Erythroblast (primary cell): ENCODE data around the gene RET.

Experiments used
- GATA1 ChIP-seq: IDR thresholded peaks from 2 replicates; pipeline ENCODE4 v1.6.1; 2011; ENCODE audit warnings: low read depth, mild to moderate bottlenecking, control low read depth, low read length, moderate library complexity
- POLR2A ChIP-seq: IDR thresholded peaks from 2 replicates; pipeline ENCODE4 v1.6.1; 2011; ENCODE audit warnings: mild to moderate bottlenecking, low read length

GRCh38 chr10:43166880-43167497, 90.1 kb downstream of the RET start:
- no peak for TF ChIP-seq POLR2A
- no peak for TF ChIP-seq GATA1
